NCI-H128 (cell line): ENCODE measurements around the gene CHMP6.

Source experiments
- DNase-seq: peaks from one replicate; lab custom pipeline; 2025; ENCODE audit not compliant: unreplicated experiment; lab: John Stamatoyannopoulos, UW

Gene CHMP6

GRCh38 chr17:80956321-80957190 lies 35.1 kb upstream of the CHMP6 start:
- DNase-seq, result no peak

GRCh38 chr17:80957461-80957941 lies 34.1 kb upstream of the CHMP6 start:
- no peak for DNase-seq

- no peak for DNase-seq
Observed at GRCh38 chr17:80959330-80960036, 32.2 kb upstream of the CHMP6 start.

- no peak for DNase-seq
Observed at GRCh38 chr17:80960037-80960796, 31.4 kb upstream of the CHMP6 start.

- no peak for DNase-seq
Observed at GRCh38 chr17:80960797-80961452, 30.7 kb upstream of the CHMP6 start.

- DNase-seq, result no peak
Observed at GRCh38 chr17:80961541-80962330, 29.9 kb upstream of the CHMP6 start.

GRCh38 chr17:80962356-80963329 lies 29.0 kb upstream of the CHMP6 start:
- DNase-seq, result no peak

GRCh38 chr17:80963812-80964543 lies 27.7 kb upstream of the CHMP6 start:
- DNase-seq, result no peak

- DNase-seq, result no peak
Observed at GRCh38 chr17:80964544-80964856, 27.1 kb upstream of the CHMP6 start.

GRCh38 chr17:80964859-80965580 lies 26.6 kb upstream of the CHMP6 start:
- DNase-seq, result no peak

GRCh38 chr17:80965606-80966005 lies 26.0 kb upstream of the CHMP6 start:
- no peak for DNase-seq

GRCh38 chr17:80967404-80967872 lies 24.2 kb upstream of the CHMP6 start:
- no peak for DNase-seq

GRCh38 chr17:80968602-80969029 lies 23.0 kb upstream of the CHMP6 start:
- no peak for DNase-seq

- DNase-seq, result no peak
Observed at GRCh38 chr17:80969030-80969673, 22.5 kb upstream of the CHMP6 start.

GRCh38 chr17:80969674-80970043 lies 22.0 kb upstream of the CHMP6 start:
- no peak for DNase-seq

GRCh38 chr17:80970044-80970761 lies 21.4 kb upstream of the CHMP6 start:
- no peak for DNase-seq
